Heart left ventricle (tissue), 13 donors: ENCODE data around the gene KIAA0825.

Source experiments
- CTCF ChIP-seq, 12 donors: fragments of 200-600 bp; sonication (generic) in 4 of 12; IDR thresholded peaks; one replicate each; pipeline versions ENCODE4 v1.5.0 to v1.8.0; 2018 to 2022; ENCODE audit warnings: antibody characterized with exemption in 12 of 12, mild to moderate bottlenecking in 5 of 12
- POLR2A ChIP-seq, 2 donors: fragments of 450-650 bp; IDR thresholded peaks; one replicate each; pipeline ENCODE4 v1.6.1; 2017; ENCODE audit warnings: antibody characterized with exemption in 2 of 2, mild to moderate bottlenecking in 2 of 2, moderate library complexity in 2 of 2
- donor health status: ischemic (EF 13 %, LVEDD 7.1; RV severe dilation, severe dysfunction).
- donor health status: DM: no; HTN: yes; CAD: no.
- donor health status: DM: no; HTN: no; CAD: no.
- donor health status: ischemic (EF 25% LVEDD 6.9; RV normal size, moderate dysfunction).
- donor health status: ischemic (EF 25% LVEDD 5.7; RV mildly dilated, moderate dysfunction).
- donor health status: ischemic (EF 35%, LVEDD 5.7; RV mildly dilated, moderate dysfunction).
- donor health status: nonischemic (EF 11% LVEDD 7.7; RV severe dilation, severe dysfunction).
- donor health status: DM: yes; HTN: yes; CAD: no.
- donor health status: PGD.
- donor health status: ischemic (EF 29% LVEDD 5.4; RV normal size, mild dysfunction).
- donor health status: nonischemic (EF 23%, LVEDD 6.1; RV moderate dilation, normal function).

- TF ChIP-seq POLR2A (IDR thresholded peaks at IDR 0.05) = no peak
- no peak for TF ChIP-seq CTCF (IDR thresholded peaks at IDR 0.05)
Observed at GRCh38 chr5:94433397-94434163, 184.8 kb downstream of the KIAA0825 start.
